GM21528 (cell line): ENCODE measurements around the gene CRIP2.

Experiments used
- ATAC-seq: cut with Tn5 transposase; IDR thresholded peaks from one replicate; pipeline ENCODE4 v1.9.1; 2021; ENCODE audit warnings: mild to moderate bottlenecking, moderate library complexity; ENCODE audit not compliant: unreplicated experiment, low FRiP score

Gene CRIP2

DNA sequence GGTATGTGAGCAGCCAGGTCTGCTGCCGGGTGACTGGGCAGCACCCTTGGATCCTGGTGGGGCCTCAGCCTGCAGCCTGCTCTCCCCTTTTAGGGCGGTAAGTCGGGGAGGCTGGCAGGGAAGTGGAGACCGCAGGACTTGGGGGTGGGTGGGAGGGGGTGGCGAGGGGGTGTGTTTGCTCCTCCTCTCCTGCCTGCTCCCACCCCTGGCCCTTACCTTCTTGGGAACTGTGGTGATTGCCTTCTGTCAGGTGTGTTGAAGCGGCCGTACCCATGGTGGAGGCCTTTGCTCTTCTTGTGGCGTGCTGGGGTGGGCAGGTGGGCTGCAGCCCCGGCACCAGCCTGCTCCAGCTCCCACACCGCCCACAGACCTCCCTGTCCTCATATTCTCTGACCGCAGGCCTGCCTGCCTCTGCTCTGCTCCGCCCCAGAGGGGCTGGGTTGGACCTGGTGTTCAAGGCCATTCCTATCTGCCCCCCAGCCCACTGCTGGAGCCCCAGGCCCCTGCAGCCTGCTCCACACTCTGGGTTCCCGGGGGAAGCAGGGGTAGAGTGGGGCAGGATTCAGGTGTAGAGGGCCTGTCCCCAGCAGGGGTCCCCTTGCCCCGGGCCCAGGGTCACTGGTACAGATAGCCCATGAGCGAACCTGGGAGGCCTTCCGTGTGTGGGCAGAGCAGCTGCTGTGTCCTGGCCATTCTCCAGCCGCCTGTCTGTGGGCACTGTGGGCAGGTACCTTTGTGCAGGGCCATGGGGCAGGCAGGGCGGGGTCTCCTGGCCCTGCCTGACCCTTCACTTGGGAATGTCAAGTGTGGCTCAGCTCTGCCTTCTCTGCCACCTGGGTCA lies 21.6 kb downstream of the CRIP2 start:
- ATAC-seq = no peak

DNA sequence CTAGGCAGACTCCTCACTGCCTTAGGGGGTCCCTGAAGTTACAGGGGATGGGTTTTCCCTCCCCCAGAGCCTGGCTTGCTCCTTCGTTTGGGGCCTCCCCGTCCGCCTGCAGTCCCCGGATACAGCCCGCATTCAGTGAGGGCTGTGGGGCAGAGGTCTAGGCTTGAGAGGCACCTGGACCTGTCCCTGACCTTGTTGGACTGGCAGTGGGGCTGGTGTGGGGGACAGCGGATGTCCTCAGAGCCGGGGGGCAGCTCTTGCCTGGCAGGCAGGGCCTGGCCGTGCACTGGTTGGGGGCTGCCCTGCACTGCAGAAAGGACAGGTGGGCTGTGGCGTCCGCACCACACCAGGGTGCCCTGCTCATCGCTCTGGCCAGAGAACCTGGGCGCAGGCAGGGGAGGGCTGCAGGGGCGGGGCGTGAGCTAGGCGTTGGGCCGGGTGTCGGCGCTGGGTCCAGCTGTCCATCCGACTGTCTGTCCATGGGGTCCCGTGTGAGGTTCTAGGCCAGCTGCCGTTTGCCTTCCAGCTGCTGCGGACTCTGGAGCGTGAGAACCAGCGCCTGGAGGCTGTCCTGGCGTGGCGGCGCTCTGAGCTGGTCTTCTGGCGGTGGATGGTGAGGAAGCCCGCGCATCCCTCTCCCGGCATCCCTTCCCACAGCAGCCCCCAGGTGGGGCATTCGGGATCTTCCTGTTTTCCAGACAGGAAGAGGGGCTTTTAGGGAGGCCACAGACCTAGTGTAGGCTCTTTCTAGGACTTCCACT lies 22.4 kb downstream of the CRIP2 start:
- no peak for ATAC-seq

DNA sequence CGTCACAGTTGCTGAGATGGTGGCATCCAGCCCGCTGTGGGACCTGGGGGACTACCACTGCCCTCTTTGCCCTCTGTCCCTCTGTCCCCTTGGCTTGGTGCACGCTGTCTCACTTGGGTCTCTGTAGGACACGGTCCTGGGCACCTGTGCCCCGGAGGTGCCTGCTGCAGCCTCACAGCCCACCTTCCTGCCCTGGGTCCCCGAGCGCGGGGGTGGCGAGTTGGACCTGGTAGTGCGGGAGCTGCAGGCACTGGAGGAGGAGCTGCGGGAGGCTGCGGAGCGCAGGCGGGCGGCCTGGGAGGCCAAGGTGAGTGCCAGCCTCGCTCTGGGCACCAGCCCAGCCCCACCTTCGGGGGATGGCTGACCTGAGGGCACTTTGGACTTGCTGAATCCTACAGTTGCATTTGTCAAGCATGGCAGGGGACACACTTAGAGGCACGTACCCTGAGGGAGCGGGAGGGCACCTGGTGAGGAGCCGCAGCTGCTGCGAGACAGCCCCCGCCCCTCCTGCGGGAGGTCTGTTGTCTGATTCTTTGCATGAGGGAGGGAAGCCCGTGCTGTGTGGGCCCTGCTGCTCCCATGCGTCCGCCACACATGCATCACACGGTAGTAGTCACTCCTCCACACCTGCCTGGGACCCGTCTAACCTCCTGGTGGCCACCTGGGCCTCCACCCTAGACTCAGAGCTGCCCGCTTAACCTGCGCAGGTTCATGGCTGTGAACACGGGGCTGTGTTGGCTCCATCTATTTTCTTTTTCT lies 23.2 kb downstream of the CRIP2 start:
- no peak for ATAC-seq

DNA sequence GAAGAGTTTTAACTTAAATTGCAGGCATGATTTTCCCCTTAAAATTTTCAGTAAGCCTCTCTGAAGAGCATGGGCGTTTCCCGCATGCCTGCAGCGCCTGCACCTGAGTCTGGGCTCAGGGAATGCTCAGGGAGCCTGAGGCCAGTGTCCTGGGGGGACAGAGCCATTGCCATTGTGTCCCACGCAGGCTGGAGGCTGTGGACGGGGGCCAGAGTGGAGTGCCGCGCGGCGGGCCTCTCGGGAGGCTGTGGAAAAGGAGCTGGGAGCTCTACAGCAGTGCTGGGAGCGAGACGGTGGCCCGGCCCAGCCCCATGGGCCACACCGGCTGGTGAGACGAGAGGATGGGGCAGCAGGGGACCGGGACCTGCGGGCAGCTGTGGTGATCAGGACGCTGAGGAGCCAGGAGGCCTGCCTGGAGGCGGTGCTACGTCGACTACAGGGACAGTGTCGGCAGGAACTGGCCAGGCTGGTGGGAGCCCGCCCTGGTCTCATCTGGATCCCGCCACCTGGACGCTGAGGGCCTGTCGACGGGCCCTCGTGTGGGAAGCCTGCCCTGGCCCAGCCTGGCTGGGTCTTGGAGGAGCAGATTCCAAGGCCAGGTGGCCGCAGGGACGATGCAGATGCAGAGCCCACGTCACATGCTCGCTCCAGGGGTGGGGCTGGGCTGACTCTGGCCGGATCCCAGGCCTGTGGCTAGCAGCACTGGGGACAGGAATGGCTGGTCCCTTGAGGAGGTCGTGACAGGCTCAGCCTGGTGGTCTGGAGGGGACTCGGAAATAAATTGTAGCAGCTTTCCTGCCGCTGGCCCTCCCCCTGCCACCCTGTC lies 24.0 kb downstream of the CRIP2 start:
- ATAC-seq = no peak

DNA sequence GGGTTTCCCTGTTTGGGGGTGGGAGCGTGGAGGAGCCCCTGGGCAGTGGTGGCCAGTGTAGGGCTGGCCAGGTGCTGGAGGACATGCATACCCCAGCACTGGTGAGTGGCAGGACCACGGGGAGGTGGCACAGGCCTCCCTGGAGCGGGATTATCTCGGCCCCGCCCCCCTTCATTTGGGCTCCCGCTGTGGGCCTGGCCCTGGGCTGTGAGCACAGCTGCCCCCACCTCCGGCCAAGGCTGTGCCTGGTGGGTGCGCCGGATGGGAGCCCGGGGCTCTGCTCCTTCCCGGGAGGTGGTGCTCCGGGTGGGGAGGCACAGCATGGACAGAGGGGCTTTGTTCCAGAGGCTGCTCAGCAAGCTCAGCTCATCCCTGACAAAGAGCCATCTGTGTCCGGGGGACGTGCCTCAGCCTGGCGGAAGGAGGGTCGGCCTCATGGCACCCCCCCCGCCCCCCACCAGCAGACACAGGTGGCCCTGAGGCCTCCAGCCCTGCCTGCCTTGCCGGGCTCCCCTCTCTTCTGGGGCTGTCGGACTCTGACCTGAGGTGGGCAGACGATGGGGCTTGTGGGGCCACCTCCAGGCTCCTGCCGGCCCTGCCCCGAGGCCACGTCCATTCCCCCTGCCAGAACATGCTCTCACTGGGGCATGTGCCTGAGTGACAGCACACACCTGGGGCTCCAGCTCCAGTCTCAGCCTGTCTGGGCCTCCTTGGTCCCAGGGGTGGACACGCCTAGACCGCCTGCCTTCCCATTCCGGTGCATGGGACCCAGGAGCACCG lies 24.8 kb downstream of the CRIP2 start:
- no peak for ATAC-seq

DNA sequence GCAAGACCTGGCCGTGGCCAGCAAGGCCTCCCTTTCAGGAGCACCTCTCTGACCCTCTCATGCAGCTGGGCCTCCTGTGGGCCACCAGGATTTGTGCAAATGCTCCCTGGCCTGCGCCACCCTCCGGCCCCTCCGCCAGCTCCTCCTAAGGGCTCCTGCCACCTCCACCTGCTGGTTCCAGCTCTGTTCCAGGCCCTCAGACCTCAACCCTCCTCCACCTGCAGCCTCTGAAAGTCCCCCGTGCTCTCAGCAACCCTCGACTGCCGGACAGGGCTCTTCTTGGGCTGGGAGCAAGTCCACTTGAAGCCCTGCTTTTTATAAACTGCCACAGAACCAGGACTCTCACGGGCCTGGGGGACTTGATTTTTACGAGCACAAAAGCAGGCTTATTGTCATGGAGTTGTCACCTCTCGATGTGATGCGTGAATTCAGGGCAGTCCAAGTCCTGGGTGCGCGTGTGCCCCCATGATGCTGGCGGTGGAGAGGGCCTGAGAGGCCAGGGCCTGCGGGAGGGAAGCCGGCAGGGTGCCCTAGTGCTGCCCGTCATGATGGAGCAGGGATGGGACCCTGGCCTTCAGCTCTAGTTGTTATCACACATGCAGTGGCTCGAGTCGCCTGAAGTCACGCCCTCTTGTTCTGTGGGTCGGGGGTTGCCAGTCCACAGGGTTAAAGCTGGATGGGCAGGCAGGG lies 25.6 kb downstream of the CRIP2 start:
- no peak for ATAC-seq

DNA sequence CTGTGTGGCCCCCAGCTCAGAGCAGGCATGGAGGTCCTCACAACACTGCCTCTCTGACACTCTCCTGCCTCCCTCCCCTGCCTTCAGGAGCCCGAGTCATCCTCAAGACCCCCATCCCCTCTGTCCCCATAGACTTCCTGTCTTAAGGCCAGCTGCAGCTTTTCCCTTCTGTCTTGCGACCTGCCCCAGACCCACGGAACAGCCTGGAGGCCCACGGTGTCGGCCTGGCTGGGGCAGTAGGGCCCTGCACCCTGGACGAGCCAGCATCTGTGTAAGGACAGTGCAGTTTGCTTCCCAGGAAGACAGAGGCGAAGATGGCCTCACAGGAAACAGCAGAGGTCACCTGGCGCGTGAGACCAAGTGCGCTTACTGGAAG lies 26.1 kb downstream of the CRIP2 start:
- ATAC-seq = no peak

DNA sequence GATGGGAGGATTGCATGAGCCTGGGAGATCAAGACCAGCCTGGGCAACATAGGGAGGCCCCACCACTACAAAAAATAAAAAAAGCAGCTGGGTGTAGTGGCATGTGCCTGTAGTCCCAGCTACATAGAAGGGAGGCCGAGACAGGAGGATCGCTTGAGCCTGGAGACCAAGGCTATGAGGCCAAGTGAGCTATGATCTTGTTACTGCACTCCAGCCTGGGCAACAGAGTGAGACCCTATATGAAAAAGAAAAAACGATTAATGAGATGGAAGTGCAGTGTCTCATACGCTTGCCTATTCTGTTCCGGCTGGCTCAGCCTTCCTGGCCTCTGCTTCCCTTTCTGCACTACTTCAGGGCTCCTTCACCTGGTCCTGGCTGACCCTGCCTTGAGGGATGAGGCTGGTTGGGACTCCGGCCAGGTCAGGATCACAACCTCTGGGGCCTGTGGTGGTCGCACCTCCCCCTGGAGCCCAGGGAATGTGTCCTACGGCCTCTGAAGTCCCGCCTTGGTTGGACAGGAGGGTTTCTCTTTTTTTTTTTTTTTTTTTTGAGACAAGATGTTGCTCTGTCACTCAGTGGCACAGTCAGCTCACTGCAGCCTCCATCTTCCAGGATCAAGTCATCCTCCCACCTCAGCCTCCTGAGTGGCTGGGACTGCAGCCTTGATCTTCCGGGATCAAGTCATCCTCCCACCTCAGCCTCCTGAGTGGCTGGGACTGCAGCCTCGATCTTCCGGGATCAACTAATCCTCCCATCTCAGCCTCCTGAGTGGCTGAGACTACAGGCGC lies 27.1 kb downstream of the CRIP2 start:
- ATAC-seq = no peak

DNA sequence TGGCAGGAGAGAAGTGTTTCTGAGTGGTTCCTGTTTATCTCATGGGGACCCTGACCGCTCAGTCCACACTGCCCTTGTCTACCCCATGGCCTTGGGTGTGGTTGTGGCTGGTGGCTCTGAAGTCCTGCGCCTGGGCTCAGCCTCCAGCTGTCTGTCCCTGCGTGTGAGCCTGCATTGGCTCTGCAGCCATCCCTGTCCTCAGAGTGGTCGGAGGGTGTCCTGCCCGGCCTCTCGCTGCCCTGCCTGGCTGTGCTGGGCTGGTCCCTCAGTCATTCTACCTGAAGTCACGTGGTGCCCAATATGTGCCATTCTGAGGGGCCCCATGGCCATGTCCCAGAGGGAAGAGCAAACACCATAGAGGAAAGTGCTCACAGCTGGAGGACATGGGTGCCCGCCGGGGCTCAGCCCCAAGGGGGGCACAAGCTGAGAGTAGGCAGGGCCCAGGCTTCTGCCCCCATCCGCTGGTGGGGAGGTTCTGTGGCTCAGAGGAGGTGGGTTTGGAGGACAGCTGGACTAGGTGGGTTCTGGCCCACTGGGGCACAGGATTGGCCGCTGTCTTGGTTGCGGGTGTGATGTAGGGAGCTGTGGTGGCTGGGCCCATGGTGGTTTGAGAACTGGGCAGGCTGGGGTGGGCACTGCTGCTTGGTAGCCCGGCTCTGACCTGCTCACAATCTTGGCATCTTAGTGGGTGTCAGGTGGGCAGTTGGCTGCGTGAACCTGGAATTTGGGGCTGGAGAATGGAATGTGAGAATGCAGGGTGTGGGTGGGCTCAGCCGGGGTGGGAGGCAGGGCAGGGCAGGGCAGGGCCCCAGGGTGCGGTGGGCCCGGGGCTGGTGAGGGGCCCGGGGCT lies 28.1 kb downstream of the CRIP2 start:
- no peak for ATAC-seq

DNA sequence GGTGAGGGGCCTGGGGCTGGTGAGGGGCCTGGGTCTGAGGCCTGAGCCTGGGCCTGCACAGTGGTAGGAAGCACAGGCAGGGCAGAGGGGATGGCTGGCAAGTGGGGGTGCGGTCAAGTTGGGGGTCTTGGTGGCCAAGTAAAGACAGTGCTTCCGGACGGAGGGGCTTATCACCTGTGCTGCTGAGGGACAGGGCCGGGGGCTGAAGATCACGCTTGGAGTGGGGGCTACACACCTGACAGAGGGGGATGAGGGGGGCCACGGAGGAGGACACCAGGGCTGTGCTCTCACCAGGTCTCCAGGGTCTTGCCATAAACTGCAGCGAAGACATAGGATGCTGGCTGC lies 28.6 kb downstream of the CRIP2 start:
- no peak for ATAC-seq

DNA sequence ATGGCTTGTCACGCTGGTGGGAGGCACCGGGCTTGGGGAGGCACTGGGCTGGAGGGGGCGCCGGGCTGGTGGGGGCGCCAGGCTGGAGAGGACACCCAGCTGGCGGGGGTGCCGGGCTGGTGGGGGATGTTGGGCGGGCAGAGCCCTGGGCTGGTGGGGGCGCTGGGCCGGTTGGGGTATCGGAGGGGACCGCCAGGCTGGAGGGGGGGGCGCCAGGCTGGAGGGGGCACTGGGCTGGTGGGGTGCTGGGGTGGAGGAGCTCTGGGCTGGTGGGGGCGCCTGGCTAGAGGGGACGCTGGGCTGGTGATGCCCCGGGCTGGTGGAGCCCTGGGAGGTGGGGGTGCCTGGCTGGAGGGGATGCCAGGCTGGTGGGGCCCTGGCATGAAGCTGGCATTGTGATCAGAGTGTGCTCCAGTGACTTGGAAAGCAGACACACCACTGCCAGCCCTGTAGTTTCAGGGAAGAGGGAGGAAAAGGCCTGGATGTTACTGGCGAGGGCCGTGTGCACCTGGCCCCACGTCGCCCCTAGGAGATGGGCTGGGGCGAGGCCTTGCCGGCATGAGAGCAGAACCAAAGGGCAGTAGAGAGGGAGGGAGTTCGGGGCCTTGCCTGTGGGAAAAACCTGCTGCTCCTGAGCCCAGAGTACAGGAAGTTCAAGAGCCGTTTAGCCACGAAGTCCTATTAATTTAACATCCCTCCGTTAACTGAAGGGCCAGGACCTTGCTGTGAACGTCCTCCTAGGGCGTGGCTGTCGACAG lies 29.5 kb downstream of the CRIP2 start:
- ATAC-seq = no peak

DNA sequence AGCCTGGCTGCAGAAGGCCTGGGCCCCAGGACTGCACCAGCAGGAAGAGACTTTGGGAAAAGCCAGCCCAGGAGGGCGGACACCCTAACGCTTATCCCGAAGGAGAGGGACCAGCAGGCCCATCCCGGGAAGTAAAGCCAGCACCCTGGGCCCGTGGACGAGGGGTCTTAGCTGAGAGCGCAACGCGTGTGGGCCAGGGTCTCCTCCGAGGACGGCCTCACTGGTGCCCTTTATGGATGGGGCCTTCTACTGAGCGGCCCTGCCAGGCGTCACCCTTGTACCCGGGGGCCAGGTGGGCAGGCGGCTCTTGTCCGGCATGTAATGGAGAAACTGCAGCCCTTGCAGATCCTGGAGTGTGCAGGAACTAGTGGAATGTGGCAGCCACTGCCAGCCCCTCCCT lies 30.5 kb downstream of the CRIP2 start:
- ATAC-seq = no peak

DNA sequence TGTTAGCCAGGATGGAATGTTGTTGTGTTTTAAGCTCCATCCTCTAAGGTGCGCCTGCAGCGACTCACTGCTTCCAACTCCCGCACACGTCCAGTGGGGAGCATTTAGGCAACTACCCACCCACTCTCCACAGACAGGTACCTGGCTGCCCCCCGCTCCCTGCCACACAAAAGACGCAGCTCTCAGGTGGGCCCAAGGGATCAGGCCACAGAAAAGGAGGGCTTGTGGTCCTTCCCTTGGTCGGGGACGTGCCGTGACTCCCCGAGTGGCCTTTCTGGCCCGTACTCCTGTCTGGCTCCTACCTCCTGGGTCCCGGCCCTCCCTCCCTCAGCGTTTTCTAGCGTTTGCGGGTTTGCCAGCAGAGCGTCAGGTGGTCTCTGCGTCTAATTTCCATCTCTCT lies 32.6 kb downstream of the CRIP2 start:
- no peak for ATAC-seq

DNA sequence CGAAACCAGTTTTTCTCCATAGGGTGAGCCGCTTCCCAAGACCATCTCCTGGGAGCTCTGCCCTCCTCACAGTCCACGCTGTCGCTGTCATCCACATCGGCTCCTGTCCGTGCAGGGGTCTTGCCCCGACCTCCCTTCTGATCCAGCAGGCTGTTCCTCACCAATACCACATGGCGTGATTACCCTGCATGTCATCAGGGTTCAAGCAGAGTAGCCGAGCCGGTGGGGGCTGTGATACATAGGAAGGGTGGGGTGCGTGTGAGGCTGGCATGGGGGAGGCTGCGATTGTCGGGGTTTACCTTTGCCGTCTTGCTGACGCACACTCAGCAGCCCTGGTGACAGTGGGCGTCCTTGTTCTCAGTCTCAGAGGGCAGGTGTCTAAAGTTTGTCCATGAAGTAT lies 33.4 kb downstream of the CRIP2 start:
- no peak for ATAC-seq

DNA sequence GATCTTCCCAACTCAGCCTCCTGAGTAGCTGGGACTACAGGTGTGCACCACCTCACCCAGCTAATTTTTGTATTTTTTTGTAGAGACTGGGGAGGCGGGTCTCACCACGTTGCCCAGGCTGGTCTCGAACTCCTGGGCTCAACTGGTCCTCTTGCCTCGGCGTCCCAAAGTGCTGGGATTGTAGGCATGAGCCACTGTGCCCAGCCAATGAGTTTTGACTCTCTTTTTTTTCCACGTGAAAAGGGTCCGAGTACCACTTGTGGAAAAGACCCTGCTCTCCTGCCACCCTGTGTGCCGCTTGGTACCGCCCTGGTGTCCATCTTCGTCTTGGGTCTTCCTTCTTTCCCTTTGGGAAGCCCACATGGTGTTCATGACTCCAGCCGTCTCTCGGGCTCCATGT lies 34.0 kb downstream of the CRIP2 start:
- ATAC-seq = no peak

DNA sequence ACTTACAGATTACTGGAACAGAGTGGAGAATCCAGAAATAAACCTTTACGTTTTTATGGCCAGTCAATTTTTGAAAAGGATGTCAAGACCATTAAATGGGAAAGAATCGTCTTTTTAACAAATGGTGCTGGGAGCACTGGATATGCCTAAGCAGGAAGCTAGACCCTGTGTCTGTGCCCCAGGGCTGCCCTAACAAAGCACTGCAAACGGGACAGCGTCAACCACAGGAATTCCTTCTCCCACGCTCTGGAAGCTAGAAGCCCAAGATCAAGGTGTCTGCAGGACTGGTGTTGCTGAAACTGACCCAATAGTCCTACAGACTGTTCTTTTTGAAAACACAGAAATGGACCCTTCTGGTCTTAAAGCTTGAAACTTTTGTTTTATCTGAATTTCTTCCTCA lies 42.5 kb downstream of the CRIP2 start:
- no peak for ATAC-seq
